Activated T-cell treated with anti-CD3 and anti-CD28 coated beads, Interleukin-2, amount 50 U/mL, for 1 hour (primary cell): Measurements from ENCODE around the gene ETV3.

ENCODE experiments used
- DNase-seq: peaks from one replicate; pipeline ENCODE4 v3.0.0-alpha.2; 2020

The ETV3 gene

GRCh38 chr1:157137408-157138219, 581 bp downstream of the ETV3 start:
- no peak for DNase-seq

- DNase-seq, result no peak
Measured at GRCh38 chr1:157137046-157137407, 1.2 kb downstream of the ETV3 start.

- DNase-seq, result no peak
Measured at GRCh38 chr1:157136133-157136532, 2.1 kb downstream of the ETV3 start.

GRCh38 chr1:157135646-157136045, 2.5 kb downstream of the ETV3 start:
- no peak for DNase-seq

- DNase-seq, result no peak
Measured at GRCh38 chr1:157135070-157135469, 3.1 kb downstream of the ETV3 start.

- DNase-seq, result no peak
Measured at GRCh38 chr1:157134442-157134841, 3.8 kb downstream of the ETV3 start.

- DNase-seq, result no peak
Measured at GRCh38 chr1:157133426-157133825, 4.8 kb downstream of the ETV3 start.

- no peak for DNase-seq
Measured at GRCh38 chr1:157132616-157133167, 5.5 kb downstream of the ETV3 start.

- no peak for DNase-seq
Measured at GRCh38 chr1:157132111-157132510, 6.1 kb downstream of the ETV3 start.

GRCh38 chr1:157131281-157131680, 6.9 kb downstream of the ETV3 start:
- DNase-seq, result no peak

GRCh38 chr1:157124855-157125254, 13.3 kb downstream of the ETV3 start:
- DNase-seq, result peak; percentile 18

- DNase-seq, result peak; percentile 17
Measured at GRCh38 chr1:157119448-157119847, 18.7 kb downstream of the ETV3 start.

GRCh38 chr1:157119008-157119407, 19.2 kb downstream of the ETV3 start:
- DNase-seq, result peak; percentile 14

GRCh38 chr1:157117527-157118057, 20.6 kb downstream of the ETV3 start:
- DNase-seq, result peak; percentile 18

- DNase-seq, result no peak
Measured at GRCh38 chr1:157116737-157117103, 21.5 kb downstream of the ETV3 start.

- peak; percentile 4 for DNase-seq
Measured at GRCh38 chr1:157115851-157116736, 22.1 kb downstream of the ETV3 start.

- DNase-seq, result peak; percentile 2
Measured at GRCh38 chr1:157115429-157115838, 22.8 kb downstream of the ETV3 start.

GRCh38 chr1:157114183-157115121, 23.7 kb downstream of the ETV3 start:
- DNase-seq, result peak; percentile 9

- peak; percentile 6 for DNase-seq
Measured at GRCh38 chr1:157113631-157114030, 24.6 kb downstream of the ETV3 start.

- no peak for DNase-seq
Measured at GRCh38 chr1:157113106-157113505, 25.1 kb downstream of the ETV3 start.

GRCh38 chr1:157112186-157112867, 25.9 kb downstream of the ETV3 start:
- no peak for DNase-seq
